Measurements from ENCODE around the gene DCDC2.
"Not testable (repeated sequence)": the region's sequence is repeated elsewhere in the genome, so short reads cannot be mapped to it uniquely, and the experiment has no call there.

The DCDC2 gene

GRCh38 chr6:24323632-24324337, 34.1 kb downstream of the DCDC2 start:
- DNase-seq: no peak

GRCh38 chr6:24322924-24323323, 34.9 kb downstream of the DCDC2 start:
- DNase-seq: no peak

DNA sequence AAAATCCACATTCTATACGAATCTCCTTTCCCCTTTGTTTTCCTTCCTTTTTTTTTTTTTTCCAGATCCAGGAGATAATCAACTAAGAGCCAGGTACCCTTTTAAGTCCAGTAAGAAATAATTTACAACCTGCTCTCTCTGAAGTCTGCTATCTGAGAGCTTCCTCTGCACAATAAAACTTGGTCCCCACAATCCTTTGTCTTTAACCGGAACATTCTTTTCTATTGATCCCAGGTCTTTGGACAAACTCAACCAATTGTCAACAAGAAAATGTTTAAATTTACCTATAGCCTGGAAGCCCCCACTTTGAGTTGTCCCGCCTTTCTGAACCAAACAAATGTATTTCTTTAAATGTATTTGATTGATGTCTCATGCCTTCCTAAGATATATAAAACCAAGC, 35.4 kb downstream of the DCDC2 start:
- not testable (repeated sequence) for DNase-seq

GRCh38 chr6:24321538-24322162, 36.2 kb downstream of the DCDC2 start:
- DNase-seq: no peak

DNA sequence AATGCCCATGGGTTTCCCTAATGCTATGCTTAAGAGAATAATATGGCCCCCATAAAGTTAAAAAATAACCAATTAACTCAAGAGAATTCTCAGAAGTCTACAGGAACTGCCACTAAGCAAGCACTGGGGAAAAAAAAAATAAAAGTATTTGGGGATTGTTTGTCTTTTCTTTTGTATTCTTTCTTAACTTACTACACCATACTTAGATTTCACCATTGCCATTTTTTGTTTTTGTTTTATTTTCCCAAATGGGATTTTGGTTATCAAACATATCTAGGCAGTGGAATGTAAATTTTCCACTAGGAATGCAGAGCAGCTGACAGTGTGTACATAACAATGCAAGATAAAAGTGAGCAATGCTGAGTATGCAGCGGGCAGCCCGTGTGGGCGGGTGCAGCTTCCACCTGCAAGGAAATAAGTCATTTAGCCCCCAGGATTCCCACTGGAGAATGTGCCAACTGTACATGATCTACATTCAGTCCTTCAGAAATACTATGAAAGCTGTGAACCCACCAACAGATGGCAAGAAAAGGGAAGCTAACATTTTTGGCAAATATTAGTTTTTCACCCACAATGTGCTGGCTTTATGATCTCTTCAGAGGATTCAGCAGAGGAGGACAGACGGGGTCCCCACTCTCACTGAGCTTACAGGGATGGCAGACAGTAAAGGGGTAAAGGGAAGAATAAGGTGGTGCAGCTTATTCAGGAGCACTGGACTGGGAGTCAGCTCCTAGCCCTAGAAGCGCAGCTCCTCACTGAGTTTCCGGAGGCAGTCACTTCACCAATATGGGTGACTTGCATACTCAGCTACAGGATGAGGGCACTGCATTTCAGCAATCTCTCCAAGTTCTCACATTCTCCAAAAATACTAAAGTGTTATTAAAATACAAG, 44.4 kb downstream of the DCDC2 start:
- no peak for DNase-seq

- DNase-seq: not testable (repeated sequence)
Measured at GRCh38 chr6:24311775-24312174, 46.1 kb downstream of the DCDC2 start.

DNA sequence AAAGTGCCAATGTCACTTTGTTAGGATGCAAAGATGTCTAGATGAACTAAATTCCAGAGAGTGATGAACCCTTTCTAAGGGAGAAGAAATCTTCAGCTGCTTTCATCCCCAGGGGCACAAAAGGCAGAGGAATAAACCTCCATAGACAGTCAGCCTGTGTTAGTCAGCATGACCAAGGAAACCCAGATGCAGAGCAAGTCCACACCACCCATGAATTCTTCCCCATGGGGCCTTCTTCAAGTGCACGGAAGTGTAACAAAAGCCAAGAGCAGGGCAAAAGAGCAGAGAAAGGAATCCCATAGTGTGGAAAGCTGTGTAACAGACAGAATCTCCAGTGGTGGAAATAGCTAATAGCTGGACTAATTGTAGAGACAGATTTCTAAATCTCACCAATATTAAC, 50.0 kb downstream of the DCDC2 start:
- DNase-seq: no peak

GRCh38 chr6:24306936-24307335, 50.9 kb downstream of the DCDC2 start:
- DNase-seq: no peak

DNA sequence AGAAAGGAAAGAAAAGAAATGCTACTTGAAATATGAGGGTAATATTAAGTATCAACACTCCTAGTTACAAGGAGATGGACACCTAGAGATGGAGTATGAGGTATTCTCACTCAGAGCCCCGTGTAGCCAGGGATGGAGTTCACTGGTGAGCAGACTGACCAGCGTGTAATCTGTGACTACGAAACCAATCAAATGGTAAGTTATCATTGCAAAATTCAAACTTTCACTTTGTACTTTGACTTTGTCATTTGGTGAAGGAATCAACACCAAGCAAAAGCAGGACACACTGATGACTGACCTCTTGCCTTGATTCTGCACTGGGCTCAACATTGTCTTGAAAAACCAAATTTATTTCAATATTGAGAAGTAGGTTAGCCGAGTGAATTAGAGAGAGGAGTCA, 51.8 kb downstream of the DCDC2 start:
- DNase-seq: no peak

GRCh38 chr6:24296944-24297343, 60.9 kb downstream of the DCDC2 start:
- no peak for DNase-seq

DNA sequence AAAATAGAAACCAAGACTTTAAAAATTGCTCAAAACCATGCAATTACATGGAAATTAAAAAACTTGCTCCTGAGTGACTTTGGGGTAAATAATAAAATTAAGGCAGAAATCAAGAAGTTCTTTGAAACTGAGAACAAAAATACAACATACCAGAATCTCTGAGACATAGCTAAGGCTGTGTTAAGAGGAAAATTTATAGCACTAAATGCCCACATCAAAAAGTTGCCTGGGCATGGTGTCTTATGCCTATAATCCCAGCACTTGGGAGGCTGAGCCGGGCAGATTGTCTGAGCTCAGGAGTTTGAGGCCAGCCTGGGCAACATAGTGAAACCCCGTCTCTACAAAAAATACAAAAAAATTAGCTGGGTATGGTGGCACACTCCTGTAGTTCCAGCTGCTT, 64.0 kb downstream of the DCDC2 start:
- not testable (repeated sequence) for DNase-seq

DNA sequence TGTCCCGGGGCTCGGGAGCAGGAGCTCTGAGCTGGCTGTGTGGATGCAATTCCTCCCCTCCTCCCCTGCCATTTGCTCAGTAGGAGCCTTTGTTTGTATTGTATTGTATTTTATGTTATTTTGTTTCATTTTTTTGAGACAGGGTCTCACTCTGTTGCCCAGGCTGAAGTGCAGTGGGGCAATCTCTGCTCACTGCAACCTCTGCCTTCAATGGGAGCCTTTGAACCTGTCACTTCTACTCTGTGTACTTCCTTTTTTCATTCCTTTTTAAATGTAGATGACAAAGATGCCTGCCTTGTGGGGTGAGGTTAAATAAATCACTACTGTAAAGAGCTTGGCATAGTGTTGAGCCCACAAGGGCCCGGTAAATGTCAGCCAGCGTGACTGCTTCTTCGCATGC, 70.6 kb downstream of the DCDC2 start:
- no peak for DNase-seq

DNA sequence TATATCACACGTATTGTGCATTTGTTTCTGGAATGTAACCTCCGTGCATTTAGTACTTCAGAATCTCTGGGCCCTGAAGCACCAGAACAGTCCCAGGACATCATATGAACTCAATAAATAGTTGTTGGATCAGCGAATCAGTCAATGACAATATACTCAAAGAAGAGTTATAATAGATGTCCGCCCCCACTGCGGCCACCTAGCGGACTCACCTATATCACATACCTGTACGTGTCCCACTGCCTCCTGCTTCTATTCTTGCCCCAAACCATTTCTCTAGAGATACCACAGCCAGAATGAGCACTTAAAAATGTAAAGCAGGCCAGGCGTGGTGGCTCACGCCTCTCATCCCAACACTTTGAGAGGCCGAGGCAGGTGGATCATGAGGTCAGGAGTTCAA, 73.9 kb downstream of the DCDC2 start:
- no peak for DNase-seq

- peak in 1 of 2 donors; percentile 65 for DNase-seq
Measured at GRCh38 chr6:24283043-24283985, 74.5 kb downstream of the DCDC2 start.

DNA sequence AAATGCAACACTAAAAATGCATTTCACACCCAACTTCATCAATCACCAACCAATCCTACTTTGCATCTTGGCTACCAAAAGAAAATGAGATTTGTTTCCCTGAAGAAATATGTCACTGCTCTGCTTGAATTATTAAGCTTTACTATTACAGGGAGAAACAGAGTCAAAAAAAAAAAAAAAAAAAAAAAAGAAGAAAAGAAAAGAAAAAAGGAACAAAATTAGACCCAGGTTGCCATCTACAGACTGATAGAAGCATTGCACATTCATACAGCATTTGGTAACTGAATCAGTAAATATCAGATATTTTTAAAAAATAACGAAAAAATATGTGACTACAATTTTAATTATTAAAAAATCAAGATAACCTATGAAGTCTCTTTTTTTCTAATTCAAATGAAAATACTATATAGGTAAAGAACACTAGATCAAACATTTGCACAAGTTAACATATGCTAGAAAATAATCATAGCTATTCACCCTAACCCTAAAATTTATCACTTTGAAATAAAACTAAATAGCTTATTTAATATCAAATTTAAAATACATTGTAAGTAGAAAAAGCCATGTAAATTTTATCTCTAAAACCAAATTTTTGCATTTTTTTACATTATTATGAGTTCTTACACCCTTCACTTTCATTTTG, 83.3 kb downstream of the DCDC2 start:
- DNase-seq: peak in 1 of 2 donors; percentile 3

GRCh38 chr6:24273096-24273870, 84.6 kb downstream of the DCDC2 start:
- no peak for DNase-seq

- no peak for DNase-seq
Measured at GRCh38 chr6:24272553-24272952, 85.3 kb downstream of the DCDC2 start.

- no peak for DNase-seq
Measured at GRCh38 chr6:24272148-24272547, 85.7 kb downstream of the DCDC2 start.

GRCh38 chr6:24270011-24270410, 87.8 kb downstream of the DCDC2 start:
- no peak for DNase-seq

GRCh38 chr6:24258214-24258613, 99.6 kb downstream of the DCDC2 start:
- DNase-seq: not testable (repeated sequence)

DNA sequence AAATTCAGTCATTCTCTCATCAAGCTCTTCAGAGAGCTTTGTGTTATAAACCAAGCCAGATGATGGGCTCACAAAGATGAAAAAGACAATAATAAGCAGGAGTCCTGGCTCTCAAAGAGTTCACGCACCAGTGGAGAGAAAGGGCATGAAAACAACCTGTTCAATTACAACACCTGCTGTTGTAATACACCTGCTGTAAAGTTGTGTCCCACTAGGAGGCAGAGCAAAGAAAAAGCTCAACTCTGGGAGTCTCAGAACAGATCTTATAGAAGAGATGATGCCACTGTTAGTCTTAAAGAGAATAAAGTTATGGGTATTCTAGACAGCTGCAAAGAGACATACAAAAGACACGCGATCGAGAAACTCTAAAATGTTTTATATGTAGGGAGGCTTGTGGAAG, 100.6 kb downstream of the DCDC2 start:
- no peak for DNase-seq

Measured in bone marrow (tissue), 2 donors.